Fibroblast of mammary gland (primary cell): ENCODE data around the gene KRTAP21-2.

ENCODE experiments used
- DNase-seq: peaks from one replicate; pipeline ENCODE4 v3.0.0-alpha.2; 2010; ENCODE audit warnings: low read depth
- H3K4me3 ChIP-seq: 2 replicates; pipeline ENCODE4 v1.5.1; 2011; ENCODE audit warnings: low read depth, mild to moderate bottlenecking, low read length, moderate library complexity; ENCODE audit not compliant: control insufficient read depth
- TF ChIP-seq, protein P1 (sequence below): conservative IDR thresholded peaks from 2 replicates; pipeline ENCODE4 v1.5.1; 2011; ENCODE audit warnings: low read depth, low read length, inconsistent platforms; ENCODE audit not compliant: control insufficient read depth, insufficient read depth

The KRTAP21-2 gene

DNA sequence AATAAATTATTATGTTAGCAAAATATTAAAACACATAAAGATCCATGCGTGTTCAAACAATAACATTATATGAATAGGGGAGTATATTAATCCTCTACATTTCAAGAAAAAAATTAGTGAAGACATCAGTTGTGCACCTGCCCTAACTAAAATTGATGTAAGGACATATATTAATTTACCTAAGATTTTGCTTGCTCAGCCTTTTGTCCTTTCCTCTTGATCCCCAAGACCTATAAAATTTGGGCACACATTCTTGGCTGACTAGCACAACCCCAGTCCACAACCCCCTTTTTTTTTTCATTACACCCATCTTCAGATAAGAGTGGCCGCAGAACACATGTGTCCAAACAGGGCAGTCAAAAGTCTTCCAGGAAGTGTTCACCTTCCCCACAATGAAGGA lies 6.6 kb downstream of the KRTAP21-2 start:
- H3K4me3 ChIP-seq: no peak overlapping the region
- DNase-seq: no peak
- TF ChIP-seq, protein P1, sequence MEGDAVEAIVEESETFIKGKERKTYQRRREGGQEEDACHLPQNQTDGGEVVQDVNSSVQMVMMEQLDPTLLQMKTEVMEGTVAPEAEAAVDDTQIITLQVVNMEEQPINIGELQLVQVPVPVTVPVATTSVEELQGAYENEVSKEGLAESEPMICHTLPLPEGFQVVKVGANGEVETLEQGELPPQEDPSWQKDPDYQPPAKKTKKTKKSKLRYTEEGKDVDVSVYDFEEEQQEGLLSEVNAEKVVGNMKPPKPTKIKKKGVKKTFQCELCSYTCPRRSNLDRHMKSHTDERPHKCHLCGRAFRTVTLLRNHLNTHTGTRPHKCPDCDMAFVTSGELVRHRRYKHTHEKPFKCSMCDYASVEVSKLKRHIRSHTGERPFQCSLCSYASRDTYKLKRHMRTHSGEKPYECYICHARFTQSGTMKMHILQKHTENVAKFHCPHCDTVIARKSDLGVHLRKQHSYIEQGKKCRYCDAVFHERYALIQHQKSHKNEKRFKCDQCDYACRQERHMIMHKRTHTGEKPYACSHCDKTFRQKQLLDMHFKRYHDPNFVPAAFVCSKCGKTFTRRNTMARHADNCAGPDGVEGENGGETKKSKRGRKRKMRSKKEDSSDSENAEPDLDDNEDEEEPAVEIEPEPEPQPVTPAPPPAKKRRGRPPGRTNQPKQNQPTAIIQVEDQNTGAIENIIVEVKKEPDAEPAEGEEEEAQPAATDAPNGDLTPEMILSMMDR: no peak

DNA sequence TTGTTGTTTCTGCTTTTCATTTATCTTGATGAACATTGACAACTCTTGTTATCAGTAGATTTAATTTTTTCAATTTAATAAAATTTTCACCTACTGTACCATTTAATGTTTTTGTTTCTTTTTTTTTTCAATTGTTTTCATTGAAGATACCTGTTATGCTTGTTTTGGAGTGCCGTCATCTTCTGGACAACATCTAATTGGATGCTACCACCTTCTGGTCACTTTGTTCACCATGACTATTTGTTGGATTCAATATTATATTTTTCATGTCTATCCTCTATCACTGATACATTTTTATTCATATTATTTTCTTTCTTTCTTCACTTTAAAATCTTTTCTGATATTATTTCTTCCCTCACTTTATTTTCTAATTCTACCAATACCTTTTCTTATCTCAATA lies 14.0 kb downstream of the KRTAP21-2 start:
- TF ChIP-seq, protein P1: no peak
- H3K4me3 ChIP-seq: no peak overlapping the region
- no peak for DNase-seq

DNA sequence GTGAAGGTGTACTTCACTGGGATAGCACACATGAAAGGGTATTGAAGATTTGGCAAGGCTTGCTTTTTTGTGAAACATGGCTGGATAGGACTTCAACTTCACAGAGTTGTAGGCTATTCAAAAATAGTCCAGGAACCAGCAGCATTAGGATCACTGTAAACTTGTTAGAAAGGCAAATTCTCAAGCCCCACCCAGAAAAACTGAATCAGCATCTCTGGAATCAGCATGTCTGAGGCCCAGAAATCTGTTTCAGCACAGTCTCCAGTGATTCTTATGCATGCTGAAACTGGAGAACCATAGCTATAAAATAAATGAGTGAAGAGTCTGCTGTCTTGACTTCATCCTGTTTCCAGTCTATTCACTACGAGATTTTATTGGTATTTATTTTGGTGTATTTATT lies 20.3 kb downstream of the KRTAP21-2 start:
- TF ChIP-seq, protein P1: no peak
- no peak overlapping the region for H3K4me3 ChIP-seq
- DNase-seq: no peak

DNA sequence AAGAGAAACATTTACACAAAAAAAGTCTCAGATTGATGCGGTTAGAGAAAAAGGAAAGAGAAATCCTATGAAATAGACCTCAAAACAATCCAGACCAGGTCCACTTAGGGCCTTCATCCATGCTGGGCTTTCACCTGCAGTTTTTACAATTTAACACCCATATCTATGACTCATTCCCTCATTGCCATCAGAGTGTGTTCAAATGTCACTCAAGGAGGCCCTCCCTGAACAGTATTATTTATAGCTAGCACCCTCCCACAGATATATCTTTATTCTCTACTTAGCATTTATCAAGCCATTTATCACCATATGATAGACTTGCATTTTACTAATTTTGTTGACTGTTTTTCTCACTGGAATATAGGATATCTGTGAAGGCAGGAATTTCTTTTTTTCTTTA lies 27.7 kb downstream of the KRTAP21-2 start:
- TF ChIP-seq, protein P1: no peak
- DNase-seq: no peak
- no peak overlapping the region for H3K4me3 ChIP-seq

DNA sequence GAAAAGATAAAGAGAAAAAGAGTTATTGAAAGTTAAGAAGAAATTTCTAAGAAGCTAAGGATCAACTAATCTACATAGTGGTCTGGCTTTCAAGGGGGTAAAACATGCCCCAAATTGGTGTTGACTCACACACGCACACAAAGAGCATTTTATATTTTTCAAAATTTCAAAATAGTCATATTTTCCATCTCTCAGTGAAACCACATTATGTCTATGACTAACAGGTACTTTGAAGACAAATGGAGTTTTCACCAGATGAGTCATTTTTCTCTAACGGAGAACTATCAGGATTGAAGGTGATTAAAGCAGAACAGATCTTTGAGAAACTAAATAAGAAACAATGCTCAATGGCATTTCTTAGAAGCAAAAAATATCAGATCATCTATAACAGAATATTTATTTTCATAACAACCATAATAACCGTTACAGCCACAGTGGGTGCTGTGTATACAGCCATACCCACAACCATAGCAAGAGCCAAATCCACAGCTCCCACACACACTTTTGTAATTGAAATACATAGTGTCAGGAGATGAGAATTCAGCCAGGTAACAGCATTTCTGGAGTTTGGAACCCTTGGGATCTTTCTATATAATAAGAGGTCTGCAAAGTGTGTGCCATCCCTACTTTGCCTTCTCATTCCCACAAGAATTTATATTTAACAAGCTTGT lies 28.7 kb downstream of the KRTAP21-2 start, which contains the start of gene KRTAP21-3:
TSS of gene KRTAP21-3 (minus strand) at position 539 of the 671 bp plus-strand sequence. CDS start at position 521, 18 bp downstream.
- peak; percentile 43 for DNase-seq
- TF ChIP-seq, protein P1: no peak
- no peak within 1 kb of the TSS for H3K4me3 ChIP-seq

DNA sequence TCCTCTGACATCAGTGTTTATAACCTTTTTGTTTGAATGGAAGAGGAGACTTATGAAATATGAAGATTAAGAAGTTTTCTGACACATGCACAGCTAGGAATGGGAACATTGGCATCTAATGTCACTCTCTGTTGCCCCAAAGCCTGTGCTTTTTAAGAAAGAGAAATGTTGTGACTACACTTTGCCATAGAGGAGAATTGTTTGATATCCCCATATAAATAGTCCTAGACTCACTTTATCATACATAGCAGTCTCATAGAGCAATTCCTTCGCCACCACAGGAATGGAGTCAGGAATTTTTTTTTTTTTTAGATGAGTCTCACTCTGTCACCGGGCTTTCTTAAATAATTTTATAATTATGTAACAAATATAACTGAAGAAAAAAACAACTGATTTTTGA lies 30.0 kb downstream of the KRTAP21-2 start:
- no peak overlapping the region for H3K4me3 ChIP-seq
- DNase-seq: no peak
- TF ChIP-seq, protein P1: no peak
